SK-N-SH treated with all-trans-retinoic acid at 6 μM for 48 hours (cell line): ENCODE results near the gene RB1.

Experiments
- ATAC-seq: fragments of 200-7000 bp; cut with Tn5 transposase; 3 replicates; pipeline ENCODE4 v1.9.1; 2020; ENCODE audit warnings: mild to moderate bottlenecking, moderate library complexity
- BACH2 ChIP-seq: fragments of 250-450 bp; sonication (Bioruptor Pico); IDR thresholded peaks from 2 replicates; pipeline ENCODE4 v1.9.0; 2021; ENCODE audit warnings: mild to moderate bottlenecking, borderline replicate concordance
- CSDC2 ChIP-seq: fragments of 250-450 bp; sonication (Bioruptor Pico); IDR thresholded peaks from 2 replicates; pipeline ENCODE4 v1.5.0; 2020; ENCODE audit warnings: mild to moderate bottlenecking, moderate library complexity
- ESRRG ChIP-seq: fragments of 250-450 bp; sonication (Bioruptor Pico); IDR thresholded peaks from 2 replicates; pipeline ENCODE4 v1.6.1; 2021; ENCODE audit warnings: mild to moderate bottlenecking
- GLIS3 ChIP-seq: fragments of 250-450 bp; sonication (Bioruptor Pico); IDR thresholded peaks from 2 replicates; pipeline ENCODE4 v1.5.0; 2020; ENCODE audit warnings: mild to moderate bottlenecking, moderate library complexity
- ISL1 ChIP-seq: fragments of 250-450 bp; sonication (Bioruptor Pico); IDR thresholded peaks from 2 replicates; pipeline ENCODE4 v2.1.2; 2022; ENCODE audit warnings: mild to moderate bottlenecking, moderate library complexity
- OSR1 ChIP-seq: fragments of 250-450 bp; sonication (Bioruptor Pico); IDR thresholded peaks from 2 replicates; pipeline ENCODE4 v1.8.0; 2022; ENCODE audit warnings: moderate library complexity, mild to moderate bottlenecking, inconsistent platforms
- PPARA ChIP-seq: fragments of 250-450 bp; sonication (Bioruptor Pico); IDR thresholded peaks from 2 replicates; pipeline ENCODE4 v1.5.0; 2020; ENCODE audit warnings: mild to moderate bottlenecking, borderline replicate concordance
- RARB ChIP-seq: fragments of 250-450 bp; sonication (Bioruptor Pico); IDR thresholded peaks from 2 replicates; pipeline ENCODE4 v1.8.0; 2021; ENCODE audit warnings: mild to moderate bottlenecking, moderate library complexity
- SNAI2 ChIP-seq: fragments of 250-450 bp; sonication (Bioruptor Pico); IDR thresholded peaks from 2 replicates; pipeline ENCODE4 v1.5.0; 2020; ENCODE audit warnings: mild to moderate bottlenecking, moderate library complexity
- TCF4 ChIP-seq: fragments of 250-450 bp; sonication (Bioruptor Pico); IDR thresholded peaks from 2 replicates; pipeline ENCODE4 v1.8.0; 2021; ENCODE audit warnings: mild to moderate bottlenecking, moderate library complexity, borderline replicate concordance
- TOX ChIP-seq: fragments of 250-450 bp; sonication (Bioruptor Pico); IDR thresholded peaks from 2 replicates; pipeline ENCODE4 v1.8.0; 2021; ENCODE audit warnings: mild to moderate bottlenecking, moderate library complexity, borderline replicate concordance
- ZFP3 ChIP-seq: fragments of 250-450 bp; sonication (Bioruptor Pico); IDR thresholded peaks from 2 replicates; pipeline ENCODE4 v1.5.0; 2020; ENCODE audit warnings: mild to moderate bottlenecking, moderate library complexity
- ZFP30 ChIP-seq: fragments of 450-650 bp; formaldehyde crosslinking; IDR thresholded peaks from 2 replicates; pipeline ENCODE4 v1.5.0; 2022; ENCODE audit warnings: mild to moderate bottlenecking, moderate library complexity
- ZNF565 ChIP-seq: fragments of 450-650 bp; formaldehyde crosslinking; conservative IDR thresholded peaks from 2 replicates; pipeline ENCODE4 v1.5.0; 2020; ENCODE audit warnings: low read depth, mild to moderate bottlenecking, moderate library complexity
- ZNF70 ChIP-seq: fragments of 450-650 bp; formaldehyde crosslinking; IDR thresholded peaks from 2 replicates; pipeline ENCODE4 v1.5.0; 2020; ENCODE audit warnings: mild to moderate bottlenecking, moderate library complexity
- ZNF8 ChIP-seq: fragments of 450-650 bp; formaldehyde crosslinking; IDR thresholded peaks from 2 replicates; pipeline ENCODE4 v1.5.0; 2020; ENCODE audit warnings: mild to moderate bottlenecking, moderate library complexity
- TF ChIP-seq, protein P1 (sequence below): fragments of 250-450 bp; sonication (Bioruptor Pico); IDR thresholded peaks from 2 replicates; pipeline ENCODE4 v1.5.0; 2020; ENCODE audit warnings: mild to moderate bottlenecking, moderate library complexity
- TF ChIP-seq, protein P2 (sequence below): fragments of 250-450 bp; sonication (Bioruptor Pico); IDR thresholded peaks from 2 replicates; pipeline ENCODE4 v1.5.1; 2020; ENCODE audit warnings: low read depth, mild to moderate bottlenecking, moderate library complexity
- TF ChIP-seq, protein P3 (sequence below): fragments of 250-450 bp; sonication (Bioruptor Pico); IDR thresholded peaks from 2 replicates; pipeline ENCODE4 v1.8.0; 2020; ENCODE audit warnings: mild to moderate bottlenecking, moderate library complexity, borderline replicate concordance
- TF ChIP-seq, protein P4 (sequence below): fragments of 250-450 bp; sonication (Bioruptor Pico); IDR thresholded peaks from 2 replicates; pipeline ENCODE4 v1.8.0; 2021; ENCODE audit warnings: low read depth, mild to moderate bottlenecking, moderate library complexity, borderline replicate concordance
- TF ChIP-seq, protein P5 (sequence below): fragments of 250-450 bp; sonication (Bioruptor Pico); IDR thresholded peaks from 2 replicates; pipeline ENCODE4 v1.5.1; 2021; ENCODE audit warnings: mild to moderate bottlenecking, moderate library complexity

The RB1 gene

DNA sequence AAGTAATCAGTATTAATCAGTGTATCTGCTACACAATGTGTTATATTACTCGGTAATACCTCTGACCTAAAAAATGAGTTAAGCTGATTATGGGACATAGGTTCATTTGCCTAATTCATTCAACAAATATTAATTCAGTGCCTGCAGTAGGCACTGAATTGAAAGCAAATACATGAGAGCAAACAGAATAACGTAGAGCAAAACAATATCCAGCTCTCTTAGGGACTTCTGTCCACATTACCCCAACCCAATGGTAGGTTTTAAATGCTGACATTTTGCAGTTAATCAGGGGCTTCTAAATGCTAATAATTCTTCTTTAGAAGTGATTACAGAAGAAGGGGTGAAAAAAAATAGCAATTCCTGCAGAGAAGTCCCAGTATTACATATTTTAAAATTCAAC lies 224.4 kb downstream of the RB1 start:
- no peak for TF ChIP-seq ZFP3
- TF ChIP-seq, protein P1, sequence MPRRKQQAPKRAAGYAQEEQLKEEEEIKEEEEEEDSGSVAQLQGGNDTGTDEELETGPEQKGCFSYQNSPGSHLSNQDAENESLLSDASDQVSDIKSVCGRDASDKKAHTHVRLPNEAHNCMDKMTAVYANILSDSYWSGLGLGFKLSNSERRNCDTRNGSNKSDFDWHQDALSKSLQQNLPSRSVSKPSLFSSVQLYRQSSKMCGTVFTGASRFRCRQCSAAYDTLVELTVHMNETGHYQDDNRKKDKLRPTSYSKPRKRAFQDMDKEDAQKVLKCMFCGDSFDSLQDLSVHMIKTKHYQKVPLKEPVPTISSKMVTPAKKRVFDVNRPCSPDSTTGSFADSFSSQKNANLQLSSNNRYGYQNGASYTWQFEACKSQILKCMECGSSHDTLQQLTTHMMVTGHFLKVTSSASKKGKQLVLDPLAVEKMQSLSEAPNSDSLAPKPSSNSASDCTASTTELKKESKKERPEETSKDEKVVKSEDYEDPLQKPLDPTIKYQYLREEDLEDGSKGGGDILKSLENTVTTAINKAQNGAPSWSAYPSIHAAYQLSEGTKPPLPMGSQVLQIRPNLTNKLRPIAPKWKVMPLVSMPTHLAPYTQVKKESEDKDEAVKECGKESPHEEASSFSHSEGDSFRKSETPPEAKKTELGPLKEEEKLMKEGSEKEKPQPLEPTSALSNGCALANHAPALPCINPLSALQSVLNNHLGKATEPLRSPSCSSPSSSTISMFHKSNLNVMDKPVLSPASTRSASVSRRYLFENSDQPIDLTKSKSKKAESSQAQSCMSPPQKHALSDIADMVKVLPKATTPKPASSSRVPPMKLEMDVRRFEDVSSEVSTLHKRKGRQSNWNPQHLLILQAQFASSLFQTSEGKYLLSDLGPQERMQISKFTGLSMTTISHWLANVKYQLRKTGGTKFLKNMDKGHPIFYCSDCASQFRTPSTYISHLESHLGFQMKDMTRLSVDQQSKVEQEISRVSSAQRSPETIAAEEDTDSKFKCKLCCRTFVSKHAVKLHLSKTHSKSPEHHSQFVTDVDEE: no peak
- TF ChIP-seq, protein P2, sequence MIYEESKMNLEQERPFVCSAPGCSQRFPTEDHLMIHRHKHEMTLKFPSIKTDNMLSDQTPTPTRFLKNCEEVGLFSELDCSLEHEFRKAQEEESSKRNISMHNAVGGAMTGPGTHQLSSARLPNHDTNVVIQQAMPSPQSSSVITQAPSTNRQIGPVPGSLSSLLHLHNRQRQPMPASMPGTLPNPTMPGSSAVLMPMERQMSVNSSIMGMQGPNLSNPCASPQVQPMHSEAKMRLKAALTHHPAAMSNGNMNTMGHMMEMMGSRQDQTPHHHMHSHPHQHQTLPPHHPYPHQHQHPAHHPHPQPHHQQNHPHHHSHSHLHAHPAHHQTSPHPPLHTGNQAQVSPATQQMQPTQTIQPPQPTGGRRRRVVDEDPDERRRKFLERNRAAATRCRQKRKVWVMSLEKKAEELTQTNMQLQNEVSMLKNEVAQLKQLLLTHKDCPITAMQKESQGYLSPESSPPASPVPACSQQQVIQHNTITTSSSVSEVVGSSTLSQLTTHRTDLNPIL (CRISPR knock-in tag): no peak
- no peak for TF ChIP-seq ZNF565 (CRISPR knock-in tag)
- TF ChIP-seq, protein P3, sequence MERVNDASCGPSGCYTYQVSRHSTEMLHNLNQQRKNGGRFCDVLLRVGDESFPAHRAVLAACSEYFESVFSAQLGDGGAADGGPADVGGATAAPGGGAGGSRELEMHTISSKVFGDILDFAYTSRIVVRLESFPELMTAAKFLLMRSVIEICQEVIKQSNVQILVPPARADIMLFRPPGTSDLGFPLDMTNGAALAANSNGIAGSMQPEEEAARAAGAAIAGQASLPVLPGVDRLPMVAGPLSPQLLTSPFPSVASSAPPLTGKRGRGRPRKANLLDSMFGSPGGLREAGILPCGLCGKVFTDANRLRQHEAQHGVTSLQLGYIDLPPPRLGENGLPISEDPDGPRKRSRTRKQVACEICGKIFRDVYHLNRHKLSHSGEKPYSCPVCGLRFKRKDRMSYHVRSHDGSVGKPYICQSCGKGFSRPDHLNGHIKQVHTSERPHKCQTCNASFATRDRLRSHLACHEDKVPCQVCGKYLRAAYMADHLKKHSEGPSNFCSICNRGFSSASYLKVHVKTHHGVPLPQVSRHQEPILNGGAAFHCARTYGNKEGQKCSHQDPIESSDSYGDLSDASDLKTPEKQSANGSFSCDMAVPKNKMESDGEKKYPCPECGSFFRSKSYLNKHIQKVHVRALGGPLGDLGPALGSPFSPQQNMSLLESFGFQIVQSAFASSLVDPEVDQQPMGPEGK: no peak
- no peak for TF ChIP-seq ZNF70 (CRISPR knock-in tag)
- no peak for TF ChIP-seq ISL1
- TF ChIP-seq ESRRG (CRISPR knock-in tag): no peak
- TF ChIP-seq ZNF8: no peak
- TF ChIP-seq, protein P4, sequence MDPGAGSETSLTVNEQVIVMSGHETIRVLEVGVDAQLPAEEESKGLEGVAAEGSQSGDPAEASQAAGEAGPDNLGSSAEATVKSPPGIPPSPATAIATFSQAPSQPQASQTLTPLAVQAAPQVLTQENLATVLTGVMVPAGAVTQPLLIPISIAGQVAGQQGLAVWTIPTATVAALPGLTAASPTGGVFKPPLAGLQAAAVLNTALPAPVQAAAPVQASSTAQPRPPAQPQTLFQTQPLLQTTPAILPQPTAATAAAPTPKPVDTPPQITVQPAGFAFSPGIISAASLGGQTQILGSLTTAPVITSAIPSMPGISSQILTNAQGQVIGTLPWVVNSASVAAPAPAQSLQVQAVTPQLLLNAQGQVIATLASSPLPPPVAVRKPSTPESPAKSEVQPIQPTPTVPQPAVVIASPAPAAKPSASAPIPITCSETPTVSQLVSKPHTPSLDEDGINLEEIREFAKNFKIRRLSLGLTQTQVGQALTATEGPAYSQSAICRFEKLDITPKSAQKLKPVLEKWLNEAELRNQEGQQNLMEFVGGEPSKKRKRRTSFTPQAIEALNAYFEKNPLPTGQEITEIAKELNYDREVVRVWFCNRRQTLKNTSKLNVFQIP (CRISPR knock-in tag): no peak
- no peak for TF ChIP-seq GLIS3 (CRISPR knock-in tag)
- TF ChIP-seq PPARA: no peak
- no peak for TF ChIP-seq CSDC2
- no peak for TF ChIP-seq ZFP30 (CRISPR knock-in tag)
- no peak for TF ChIP-seq TOX
- no peak for TF ChIP-seq SNAI2
- no peak for TF ChIP-seq RARB
- no peak for ATAC-seq

DNA sequence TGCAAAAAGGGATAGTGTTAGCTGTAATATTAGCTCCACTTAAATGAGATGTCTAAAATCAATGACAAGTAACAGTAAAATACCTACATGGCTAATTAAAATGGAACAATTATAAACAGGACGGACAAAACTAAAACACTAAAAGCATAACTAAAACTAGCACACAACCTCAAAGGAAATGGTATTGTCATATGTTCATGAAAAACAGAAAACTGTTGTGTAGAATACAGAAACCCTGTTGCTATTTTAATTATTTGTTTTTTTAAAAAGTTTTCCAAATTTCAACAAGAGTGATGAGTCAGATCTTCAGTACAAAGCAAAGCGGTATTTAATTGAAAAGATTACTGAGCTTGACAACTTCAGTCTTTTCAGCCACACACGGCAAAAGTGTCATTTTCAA lies 225.2 kb downstream of the RB1 start:
- TF ChIP-seq PPARA (no peak), ESRRG (CRISPR knock-in tag) (no peak)
- TF ChIP-seq, protein P3: no peak
- TF ChIP-seq, all 23 proteins: peak for 0
- ATAC-seq: no peak

DNA sequence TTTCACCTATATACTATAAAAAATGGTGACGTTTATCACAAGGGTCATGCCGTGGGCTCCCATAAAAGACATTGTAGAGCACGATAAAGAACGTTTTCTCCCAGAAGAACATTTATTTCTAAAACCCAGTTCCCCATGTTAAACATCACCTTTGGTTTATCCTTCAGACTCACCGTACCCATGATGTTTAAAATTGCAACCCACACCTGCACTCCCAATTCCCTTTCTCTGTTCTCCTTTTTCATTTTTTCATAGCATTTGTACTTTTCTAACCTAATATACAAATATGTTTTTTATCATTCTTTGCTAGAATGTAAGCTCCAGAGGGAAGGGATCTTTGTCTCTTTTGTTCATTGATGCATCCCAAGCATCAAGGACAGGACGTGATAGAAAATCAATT lies 227.3 kb downstream of the RB1 start:
- no peak for ATAC-seq
- TF ChIP-seq ZFP30 (CRISPR knock-in tag) (no peak), ZNF8 (no peak), BACH2 (CRISPR knock-in tag) (no peak), ESRRG (CRISPR knock-in tag) (no peak), GLIS3 (CRISPR knock-in tag) (no peak), RARB (no peak), TOX (no peak), ZFP3 (no peak), OSR1 (CRISPR knock-in tag) (no peak), ZNF70 (CRISPR knock-in tag) (no peak), TCF4 (no peak), ZNF565 (CRISPR knock-in tag) (no peak), PPARA (no peak), CSDC2 (no peak)
- TF ChIP-seq, protein P3: no peak
- TF ChIP-seq, protein P4 (CRISPR knock-in tag): no peak
- TF ChIP-seq, protein P5, sequence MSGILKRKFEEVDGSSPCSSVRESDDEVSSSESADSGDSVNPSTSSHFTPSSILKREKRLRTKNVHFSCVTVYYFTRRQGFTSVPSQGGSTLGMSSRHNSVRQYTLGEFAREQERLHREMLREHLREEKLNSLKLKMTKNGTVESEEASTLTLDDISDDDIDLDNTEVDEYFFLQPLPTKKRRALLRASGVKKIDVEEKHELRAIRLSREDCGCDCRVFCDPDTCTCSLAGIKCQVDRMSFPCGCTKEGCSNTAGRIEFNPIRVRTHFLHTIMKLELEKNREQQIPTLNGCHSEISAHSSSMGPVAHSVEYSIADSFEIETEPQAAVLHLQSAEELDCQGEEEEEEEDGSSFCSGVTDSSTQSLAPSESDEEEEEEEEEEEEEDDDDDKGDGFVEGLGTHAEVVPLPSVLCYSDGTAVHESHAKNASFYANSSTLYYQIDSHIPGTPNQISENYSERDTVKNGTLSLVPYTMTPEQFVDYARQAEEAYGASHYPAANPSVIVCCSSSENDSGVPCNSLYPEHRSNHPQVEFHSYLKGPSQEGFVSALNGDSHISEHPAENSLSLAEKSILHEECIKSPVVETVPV: no peak
- TF ChIP-seq, protein P2 (CRISPR knock-in tag): no peak
